T-helper 17 cell (primary cell): ENCODE measurements around the gene ART3. TPM values are rescaled to one million over a fixed set of nuclear protein-coding genes. Genes with fewer than 3 reads are reported as not detected.
A peak's percentile ranks its signal among the peaks of the same experiment; 100 is the strongest.

Experiments used
- ATAC-seq: fragments of 150-1000 bp; cut with Tn5 transposase; 2 replicates; pipeline ENCODE4 v1.10.0; 2021; ENCODE audit warnings: mild to moderate bottlenecking, moderate library complexity
- DNase-seq, 3 donors: peaks; one replicate each; pipeline versions ENCODE4 v3.0.0 to v3.0.0-alpha.2; 2020 to 2021
- H3K9me3 ChIP-seq: one replicate; pipeline ENCODE4 v1.7.0; 2013; ENCODE audit warnings: low read length, mild to moderate bottlenecking; ENCODE audit not compliant: control insufficient read depth, poor library complexity, severe bottlenecking
- H3K27ac Mint-ChIP-seq: one replicate; pipeline ENCODE4 v1.8.0; 2022; ENCODE audit warnings: mild to moderate bottlenecking, moderate library complexity, mixed read lengths
- H3K27me3 Mint-ChIP-seq: one replicate; pipeline ENCODE4 v1.8.0; 2022; ENCODE audit warnings: mixed read lengths
- H3K36me3 Mint-ChIP-seq: one replicate; pipeline ENCODE4 v1.8.0; 2022; ENCODE audit warnings: low read depth, mixed read lengths
- H3K4me1 Mint-ChIP-seq: one replicate; pipeline ENCODE4 v1.8.0; 2022; ENCODE audit warnings: mild to moderate bottlenecking, mixed read lengths
- H3K4me3 Mint-ChIP-seq: one replicate; pipeline ENCODE4 v1.8.0; 2022; ENCODE audit warnings: mild to moderate bottlenecking, moderate library complexity, mixed read lengths
- total RNA-seq, 4 donors: library from RNA in 2 of 4; stranded (reverse) in 2 of 4; gene quantifications; one replicate each; pipeline ENCODE4 v1.2.3 and lab custom pipeline; 2022 to 2026

Gene ART3
- total RNA-seq, 2 donors from 2014 or later = not detected

DNA sequence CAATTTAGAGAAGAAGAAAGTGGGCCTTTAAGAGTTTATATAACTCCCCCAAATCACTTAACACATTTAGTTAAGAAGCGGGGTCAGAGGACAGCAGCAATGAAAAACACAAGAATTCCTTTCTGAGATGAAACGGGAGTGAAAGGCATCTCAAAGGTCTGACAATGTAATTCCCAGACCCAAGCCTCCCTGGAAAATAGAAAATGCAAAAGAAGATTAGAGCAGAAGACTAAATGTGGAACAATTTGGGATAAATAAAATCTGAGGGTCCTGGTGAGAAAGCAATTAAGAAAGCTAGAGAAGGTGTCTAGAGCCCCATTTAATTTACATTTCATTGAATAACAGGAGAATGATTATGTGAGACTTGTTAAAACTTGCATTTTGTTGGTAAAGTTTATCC lies 19.1 kb upstream of the ART3 start:
- peaks cover 13% of the 10 kb centered on the region for H3K4me1 Mint-ChIP-seq
- H3K27ac Mint-ChIP-seq = no peak overlapping the region
- no peak for ATAC-seq
- H3K9me3 ChIP-seq = no peaks in the 10 kb centered on the region
- no peaks in the 10 kb centered on the region for H3K36me3 Mint-ChIP-seq
- no peak overlapping the region for H3K4me3 Mint-ChIP-seq
- H3K27me3 Mint-ChIP-seq = peaks cover 27% of the 10 kb centered on the region
- no peak for DNase-seq

DNA sequence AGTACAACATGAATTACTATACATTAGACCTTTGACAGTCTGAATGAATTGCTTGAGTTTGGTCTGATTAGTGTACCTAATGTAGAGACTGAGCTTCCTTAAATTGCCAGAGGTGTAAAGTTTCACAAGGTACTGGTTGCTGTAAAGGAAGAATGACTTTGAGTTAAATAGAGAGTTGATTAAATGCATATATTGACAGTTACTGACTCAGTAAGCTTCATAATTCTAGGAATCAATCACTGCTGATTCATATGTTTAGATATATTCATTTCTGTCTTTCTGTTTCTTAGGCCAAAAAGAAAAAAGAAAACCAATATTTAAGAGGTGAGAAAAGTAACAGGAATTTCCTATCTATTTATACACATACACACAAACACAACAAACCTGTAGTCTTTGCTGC lies 16.2 kb upstream of the ART3 start:
- DNase-seq (no peak), ATAC-seq (no peak)
- no peak overlapping the region for H3K27ac Mint-ChIP-seq
- no peak overlapping the region for H3K4me3 Mint-ChIP-seq
- no peaks in the 10 kb centered on the region for H3K36me3 Mint-ChIP-seq
- peaks cover 22% of the 10 kb centered on the region for H3K4me1 Mint-ChIP-seq
- H3K9me3 ChIP-seq = no peaks in the 10 kb centered on the region
- peaks cover 27% of the 10 kb centered on the region for H3K27me3 Mint-ChIP-seq

DNA sequence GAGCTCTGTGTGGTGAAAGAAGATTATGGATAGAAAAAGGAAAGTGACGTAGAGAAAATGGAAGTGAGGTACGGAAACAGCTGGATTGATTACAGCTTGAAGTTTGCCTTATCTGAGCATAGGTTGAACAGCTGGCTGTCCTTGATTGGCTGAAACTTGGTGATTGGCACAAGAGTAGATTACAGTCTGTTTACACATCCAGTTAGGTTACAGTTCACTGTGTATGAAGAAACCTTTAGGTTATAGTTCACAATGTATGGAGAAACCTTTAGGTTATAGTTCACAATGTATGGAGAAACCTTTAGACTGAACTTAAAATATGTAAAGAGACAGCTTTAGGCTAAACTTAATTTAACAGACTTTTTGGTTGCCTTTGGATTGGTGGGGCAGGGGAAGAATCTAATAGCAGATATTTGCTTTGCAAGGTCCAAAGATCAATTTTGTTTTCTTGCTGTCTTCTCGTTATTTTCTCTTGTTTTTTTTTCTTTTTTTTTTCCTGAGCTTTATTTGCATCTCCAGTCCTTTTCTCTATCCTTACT lies 15.6 kb upstream of the ART3 start:
- H3K4me3 Mint-ChIP-seq = no peak overlapping the region
- H3K9me3 ChIP-seq = no peaks in the 10 kb centered on the region
- no peak for ATAC-seq
- H3K27me3 Mint-ChIP-seq = peaks cover 23% of the 10 kb centered on the region
- H3K4me1 Mint-ChIP-seq = peaks cover 22% of the 10 kb centered on the region
- H3K36me3 Mint-ChIP-seq = no peaks in the 10 kb centered on the region
- no peak for DNase-seq
- H3K27ac Mint-ChIP-seq = no peak overlapping the region

DNA sequence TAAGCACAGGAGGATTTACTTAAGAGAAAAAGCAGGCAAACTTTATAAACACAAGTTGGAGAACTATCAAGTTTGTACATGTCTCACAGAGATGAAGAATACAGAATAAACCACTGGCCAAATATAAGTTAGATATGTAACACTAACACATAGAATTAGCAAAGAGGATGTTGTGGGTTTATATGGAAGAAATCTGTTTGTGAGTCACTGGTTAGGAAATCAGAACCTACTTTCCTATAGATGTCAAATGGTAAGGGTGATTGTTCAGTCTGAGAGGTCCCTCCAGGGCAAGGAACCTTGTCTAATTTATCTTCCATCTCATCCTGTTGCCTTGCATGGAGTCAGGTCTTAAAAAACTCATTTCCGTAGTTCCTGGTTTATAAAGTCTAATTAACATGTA lies 14.8 kb upstream of the ART3 start:
- no peaks in the 10 kb centered on the region for H3K9me3 ChIP-seq
- DNase-seq = no peak
- H3K36me3 Mint-ChIP-seq = no peaks in the 10 kb centered on the region
- H3K4me3 Mint-ChIP-seq = no peak overlapping the region
- H3K27me3 Mint-ChIP-seq = peaks cover 22% of the 10 kb centered on the region
- H3K27ac Mint-ChIP-seq = no peak overlapping the region
- peaks cover 22% of the 10 kb centered on the region for H3K4me1 Mint-ChIP-seq
- no peak for ATAC-seq

DNA sequence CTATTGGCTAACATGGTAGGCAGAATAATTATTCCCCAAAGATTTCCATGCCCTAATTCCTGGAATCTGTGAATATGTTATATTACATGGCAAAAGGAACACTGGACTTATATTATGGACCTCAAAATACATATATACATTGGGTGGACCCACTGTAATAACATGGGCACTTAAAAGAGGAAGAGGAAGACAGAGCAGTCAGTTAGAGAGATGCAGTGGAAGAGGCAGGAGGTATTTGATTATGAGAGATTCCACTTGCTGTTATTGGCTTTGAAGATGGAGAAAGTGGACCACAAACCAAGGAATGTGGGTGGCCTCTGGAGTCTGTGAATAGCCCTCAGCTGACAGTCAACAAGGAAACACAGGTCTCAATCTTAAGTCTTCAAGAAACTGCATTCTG lies 14.0 kb upstream of the ART3 start:
- ATAC-seq = no peak
- no peaks in the 10 kb centered on the region for H3K9me3 ChIP-seq
- DNase-seq = no peak
- Mint-ChIP-seq H3K4me1 (peaks cover 22% of the 10 kb centered on the region), H3K27me3 (peaks cover 17% of the 10 kb centered on the region), H3K27ac (no peak overlapping the region), H3K4me3 (no peak overlapping the region), H3K36me3 (no peaks in the 10 kb centered on the region)

DNA sequence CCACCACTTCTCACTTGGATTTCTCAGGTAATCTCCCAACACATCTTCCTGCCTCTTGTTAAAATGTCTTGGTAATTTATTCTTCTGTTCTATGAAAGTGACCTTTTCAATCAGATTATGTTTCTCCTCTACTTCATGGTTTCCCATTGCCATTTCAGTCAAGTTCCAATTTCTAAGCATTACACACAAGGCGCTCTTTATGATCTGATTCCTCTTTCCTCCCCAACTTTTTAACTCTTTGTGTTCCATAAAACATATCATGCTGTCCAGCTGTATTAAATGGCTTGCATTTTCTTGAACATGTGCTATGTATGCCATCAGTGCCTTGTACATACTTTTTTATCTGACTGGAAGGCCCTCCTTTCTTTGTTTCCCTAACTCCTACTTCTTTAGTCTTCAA lies 13.1 kb upstream of the ART3 start:
- ATAC-seq = no peak
- H3K4me1 Mint-ChIP-seq = peaks cover 22% of the 10 kb centered on the region
- H3K27ac Mint-ChIP-seq = no peak overlapping the region
- no peak for DNase-seq
- H3K36me3 Mint-ChIP-seq = no peaks in the 10 kb centered on the region
- H3K9me3 ChIP-seq = no peaks in the 10 kb centered on the region
- H3K4me3 Mint-ChIP-seq = no peak overlapping the region
- peaks cover 8% of the 10 kb centered on the region for H3K27me3 Mint-ChIP-seq

DNA sequence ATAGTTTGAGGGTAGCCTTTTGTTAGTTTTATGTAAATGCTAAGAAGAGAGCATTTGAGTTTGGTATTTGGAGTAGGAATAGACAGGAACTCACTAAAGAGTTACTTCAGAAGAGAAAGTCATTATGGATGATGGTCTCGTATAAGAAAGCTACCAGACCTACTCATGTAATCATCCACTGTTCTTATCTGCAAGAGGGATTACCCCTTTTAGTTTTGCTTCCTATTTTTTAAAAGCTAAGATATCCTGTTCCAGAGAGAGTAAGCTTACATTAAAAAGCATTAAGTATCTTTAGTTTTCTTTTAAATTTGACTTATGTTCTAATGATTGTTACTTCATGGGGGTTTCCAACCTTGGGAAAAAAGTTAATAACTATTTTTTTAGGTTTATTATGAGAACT lies 12.5 kb upstream of the ART3 start:
- peaks cover 7% of the 10 kb centered on the region for H3K27me3 Mint-ChIP-seq
- H3K9me3 ChIP-seq = no peaks in the 10 kb centered on the region
- ATAC-seq (peak; percentile 48), DNase-seq (no peak)
- peaks cover 22% of the 10 kb centered on the region for H3K4me1 Mint-ChIP-seq
- H3K36me3 Mint-ChIP-seq = no peaks in the 10 kb centered on the region
- no peak overlapping the region for H3K27ac Mint-ChIP-seq
- H3K4me3 Mint-ChIP-seq = no peak overlapping the region

DNA sequence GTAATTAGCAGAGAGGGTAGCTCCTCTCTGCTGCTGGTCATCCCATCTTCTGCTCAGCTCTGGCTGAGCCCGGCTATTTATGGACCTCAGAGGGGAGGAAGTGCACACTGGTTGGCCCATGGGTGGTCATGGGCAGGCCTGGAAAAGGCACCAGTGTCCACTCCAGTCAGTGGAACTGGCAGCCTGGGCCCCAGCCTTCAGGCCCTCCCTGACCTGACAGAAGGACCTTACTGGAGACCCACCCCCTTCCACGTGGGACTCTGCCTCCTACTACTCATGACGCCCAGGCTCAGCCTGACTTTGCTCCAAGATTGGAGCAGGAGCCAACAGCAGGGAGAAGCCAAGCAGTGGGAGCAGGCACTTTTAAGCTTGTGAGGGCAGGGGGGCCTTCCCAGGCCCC lies 8.0 kb upstream of the ART3 start:
- ATAC-seq (no peak), DNase-seq (no peak)
- no peaks in the 10 kb centered on the region for H3K9me3 ChIP-seq
- Mint-ChIP-seq H3K27me3 (no peaks in the 10 kb centered on the region), H3K36me3 (no peaks in the 10 kb centered on the region), H3K27ac (no peak overlapping the region), H3K4me3 (no peak overlapping the region), H3K4me1 (peaks cover 5% of the 10 kb centered on the region)

DNA sequence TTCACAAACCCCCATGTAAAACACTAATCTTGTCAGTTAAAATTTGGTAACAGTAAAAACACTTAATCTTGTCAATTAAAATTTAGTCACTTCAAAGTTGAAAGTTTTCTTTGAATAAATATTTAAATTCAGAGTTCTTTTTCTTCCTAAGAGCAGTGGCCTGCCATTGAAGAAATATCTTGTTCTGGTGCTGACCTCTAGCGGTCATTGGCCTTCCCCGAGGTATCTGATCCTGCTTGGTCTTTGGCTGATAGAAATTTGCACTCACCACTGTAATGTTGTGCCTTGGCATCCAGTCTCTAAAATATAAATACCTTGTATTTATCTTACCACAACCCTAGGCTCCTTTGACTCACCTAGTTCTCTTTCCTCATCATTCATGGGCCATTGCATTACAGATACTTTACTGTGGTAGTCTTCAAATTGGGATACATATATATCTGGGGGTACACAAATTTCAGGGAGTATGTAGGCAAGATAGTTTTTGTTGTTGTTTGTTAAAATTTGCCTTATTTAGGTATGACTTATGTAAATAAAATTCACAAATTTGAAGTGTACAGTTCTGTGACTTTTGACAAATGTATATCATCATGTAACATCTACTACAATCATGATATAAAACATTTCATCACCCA lies 6.7 kb upstream of the ART3 start:
- Mint-ChIP-seq H3K27me3 (no peaks in the 10 kb centered on the region), H3K4me3 (no peak overlapping the region)
- ATAC-seq = peak; percentile 82

DNA sequence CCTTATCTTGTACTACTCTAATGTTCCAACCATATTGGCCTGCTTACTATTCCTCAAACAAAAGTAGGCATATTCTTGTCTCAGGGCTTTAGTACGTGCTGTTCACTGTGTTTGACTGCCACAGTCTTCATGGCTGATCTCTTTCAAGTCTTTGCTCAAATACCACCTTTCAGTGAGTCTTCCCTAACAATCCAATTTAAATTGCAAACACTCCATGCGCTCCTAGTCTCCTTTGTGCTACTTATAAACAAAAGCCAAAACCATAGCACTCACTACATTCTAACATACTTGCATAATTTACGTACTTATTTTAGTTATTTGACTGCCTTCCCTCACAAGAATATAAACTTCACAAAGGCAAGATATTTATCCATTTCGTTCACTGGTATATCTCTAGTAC lies 1.7 kb upstream of the ART3 start:
- H3K27ac Mint-ChIP-seq = no peak overlapping the region
- H3K4me3 Mint-ChIP-seq = no peak overlapping the region
- no peaks in the 10 kb centered on the region for H3K27me3 Mint-ChIP-seq
- no peak for ATAC-seq
- DNase-seq = no peak
- H3K36me3 Mint-ChIP-seq = no peaks in the 10 kb centered on the region
- no peaks in the 10 kb centered on the region for H3K9me3 ChIP-seq
- peaks cover 2% of the 10 kb centered on the region for H3K4me1 Mint-ChIP-seq

More for the DNA sequence above, 6.7 kb upstream of the ART3 start:
- Mint-ChIP-seq H3K4me1 (peaks cover 2% of the 10 kb centered on the region), H3K36me3 (no peaks in the 10 kb centered on the region), H3K27ac (no peak overlapping the region)
- H3K9me3 ChIP-seq = no peaks in the 10 kb centered on the region
- peak; percentile 22 to 55 (median 35) for DNase-seq

DNA sequence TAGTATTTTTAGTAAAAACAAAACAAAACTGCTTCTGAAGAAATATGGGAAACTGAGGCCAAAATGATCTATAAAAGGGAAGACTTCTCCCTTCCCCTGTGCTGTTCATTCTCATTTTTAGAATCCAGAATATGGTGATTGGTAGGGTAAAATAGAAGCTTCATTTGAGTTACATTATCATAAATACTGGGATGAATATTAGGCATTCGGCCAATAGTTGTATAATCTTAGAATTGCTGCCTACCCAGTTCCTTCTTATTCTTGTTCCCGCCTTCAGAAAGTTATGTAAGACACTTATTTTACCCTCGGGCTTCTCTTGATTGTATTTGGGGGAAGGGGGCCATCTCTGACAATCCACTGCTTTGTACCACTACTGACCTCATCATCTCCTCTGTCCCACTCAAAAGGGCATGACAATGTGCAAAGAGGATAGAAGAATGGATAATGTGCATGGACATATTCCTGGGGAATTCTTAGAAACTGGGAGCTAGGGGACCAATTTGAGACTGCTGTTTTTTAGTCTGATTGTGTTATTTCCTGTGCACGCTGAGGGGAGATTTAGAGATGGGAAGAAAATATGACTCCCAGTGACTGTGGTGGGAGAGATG lies 588 bp downstream of the ART3 start:
- Mint-ChIP-seq H3K36me3 (no peaks in the 10 kb centered on the region), H3K27me3 (peaks cover 23% of the 10 kb centered on the region), H3K27ac (no peak overlapping the region), H3K4me1 (no peaks in the 10 kb centered on the region), H3K4me3 (no peak overlapping the region)
- no peak for ATAC-seq
- H3K9me3 ChIP-seq = no peaks in the 10 kb centered on the region
- DNase-seq = no peak

DNA sequence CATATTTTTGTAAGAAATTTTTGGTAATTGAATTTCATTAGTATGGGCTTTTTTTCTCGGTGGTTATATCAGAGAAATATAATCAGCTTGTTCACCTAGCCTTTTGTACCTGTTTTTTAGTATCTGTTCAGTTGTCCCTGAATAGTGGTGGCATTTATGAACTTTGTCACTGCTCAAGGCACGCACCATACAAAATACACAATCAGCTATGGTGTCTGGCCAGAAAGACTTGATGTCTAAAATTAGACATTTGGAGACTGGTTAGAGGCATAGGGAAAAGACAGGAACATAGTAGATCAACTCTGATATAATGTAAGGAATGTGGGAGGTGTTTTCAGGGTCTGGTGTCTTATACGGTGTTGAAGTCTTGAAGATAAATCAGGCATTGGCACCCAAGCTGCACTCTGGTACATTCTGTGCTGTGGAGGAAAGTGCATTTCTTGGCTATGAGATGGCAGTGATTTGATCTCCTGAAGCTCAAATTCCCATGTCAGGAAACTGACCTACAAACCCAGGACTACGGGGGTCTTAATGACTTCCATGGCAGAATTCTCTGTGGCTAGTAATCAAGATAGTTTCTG lies 3.6 kb downstream of the ART3 start:
- H3K4me1 Mint-ChIP-seq = no peaks in the 10 kb centered on the region
- no peaks in the 10 kb centered on the region for H3K9me3 ChIP-seq
- peaks cover 31% of the 10 kb centered on the region for H3K27me3 Mint-ChIP-seq
- H3K4me3 Mint-ChIP-seq = no peak overlapping the region
- DNase-seq (no peak), ATAC-seq (no peak)
- H3K27ac Mint-ChIP-seq = no peak overlapping the region
- H3K36me3 Mint-ChIP-seq = no peaks in the 10 kb centered on the region

DNA sequence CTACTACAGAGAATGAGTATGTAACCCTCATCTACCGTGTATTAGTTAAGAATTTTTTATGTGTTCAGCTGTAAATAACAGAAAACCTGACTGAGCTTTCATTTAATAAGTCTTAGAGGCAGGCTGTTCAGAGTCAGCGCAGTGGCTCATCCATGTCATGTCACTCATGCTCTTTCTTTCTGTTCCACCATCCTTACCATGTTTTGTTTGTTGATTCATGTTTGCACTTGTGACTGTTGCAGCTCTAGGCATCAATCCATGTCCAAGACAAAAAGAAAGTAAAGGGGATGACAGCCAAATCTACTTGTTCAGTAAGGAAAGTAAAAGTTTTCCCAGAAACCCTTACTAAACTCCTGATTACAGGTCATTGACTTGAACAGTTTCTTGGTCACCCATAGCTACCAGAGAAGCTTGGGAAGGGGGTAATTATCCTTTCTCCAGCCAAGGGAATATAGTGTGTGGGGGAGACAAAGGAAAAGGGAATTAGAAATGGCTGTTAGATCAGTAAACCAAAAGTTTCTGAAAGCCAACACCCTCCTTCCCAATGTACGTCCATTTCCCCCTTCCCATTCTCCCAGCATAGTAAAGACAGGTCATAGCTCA lies 9.0 kb downstream of the ART3 start:
- Mint-ChIP-seq H3K27me3 (peaks cover 46% of the 10 kb centered on the region), H3K36me3 (peaks cover 3% of the 10 kb centered on the region), H3K4me1 (peaks cover 3% of the 10 kb centered on the region), H3K27ac (no peak overlapping the region), H3K4me3 (no peak overlapping the region)
- ATAC-seq (no peak), DNase-seq (no peak)
- H3K9me3 ChIP-seq = no peaks in the 10 kb centered on the region
